Neural cell (in vitro differentiated cells): ENCODE results near the gene GABBR2. TPM values are rescaled to one million over a fixed set of nuclear protein-coding genes. Genes with fewer than 3 reads are reported as not detected.

Experiments
- H2AFZ ChIP-seq: fragments of 200-600, 300-800 bp; sonication (generic), shearing (Covaris generic); 2 replicates; pipeline ENCODE4 v1.6.0; 2014; ENCODE audit warnings: low read depth, mild to moderate bottlenecking, antibody characterized with exemption, low read length, moderate library complexity
- H3F3A ChIP-seq: fragments of 200-600 bp; shearing (Covaris generic); 2 replicates; pipeline ENCODE4 v1.6.1; 2016; ENCODE audit warnings: mild to moderate bottlenecking, moderate library complexity, mixed read lengths, antibody characterized with exemption, low read length; ENCODE audit not compliant: insufficient read depth, poor library complexity, severe bottlenecking
- H3K27ac ChIP-seq: fragments of 200-600, 300-800 bp; sonication (generic), shearing (Covaris generic); 2 replicates; pipeline ENCODE4 v1.5.1; 2014; ENCODE audit warnings: mild to moderate bottlenecking, low read length, moderate library complexity
- H3K27me3 ChIP-seq: fragments of 300-800, 200-600 bp; sonication (generic), shearing (Covaris generic); 2 replicates; pipeline ENCODE4 v1.6.0; 2014; ENCODE audit warnings: mild to moderate bottlenecking, low read depth, low read length, moderate library complexity; ENCODE audit not compliant: insufficient read depth
- H3K36me3 ChIP-seq: fragments of 300-800, 200-600 bp; sonication (generic), shearing (Covaris generic); 2 replicates; pipeline ENCODE4 v1.5.1; 2014; ENCODE audit warnings: mild to moderate bottlenecking, antibody characterized with exemption, low read length, moderate library complexity; ENCODE audit not compliant: insufficient read depth
- H3K4me2 ChIP-seq: fragments of 300-800, 200-600 bp; sonication (generic), shearing (Covaris generic); 2 replicates; pipeline ENCODE4 v1.6.0; 2014; ENCODE audit warnings: mild to moderate bottlenecking, low read length
- H3K4me3 ChIP-seq: fragments of 300-800, 200-600 bp; sonication (generic), shearing (Covaris generic); 2 replicates; pipeline ENCODE4 v1.5.1; 2014; ENCODE audit warnings: mild to moderate bottlenecking, low read length, moderate library complexity
- H3K79me2 ChIP-seq: fragments of 200-600 bp; shearing (Covaris generic); replicated peaks from 2 replicates; pipeline ENCODE4 v1.6.0; 2014; ENCODE audit warnings: mild to moderate bottlenecking, low read length, moderate library complexity; ENCODE audit not compliant: insufficient read depth
- H3K9ac ChIP-seq: fragments of 300-800, 200-600 bp; sonication (generic), shearing (Covaris generic); 2 replicates; pipeline ENCODE4 v1.6.1; 2016; ENCODE audit warnings: mild to moderate bottlenecking, low read length, mixed read lengths
- H3K9me2 ChIP-seq: fragments of 200-600 bp; shearing (Covaris generic); 2 replicates; pipeline ENCODE4 v1.6.1; 2016; ENCODE audit warnings: mild to moderate bottlenecking, low read length, mixed read lengths; ENCODE audit not compliant: insufficient read depth
- H3K9me3 ChIP-seq: fragments of 200-600, 300-800 bp; sonication (generic), shearing (Covaris generic); 2 replicates; pipeline ENCODE4 v1.6.1; 2016; ENCODE audit warnings: mild to moderate bottlenecking, mixed run types, low read length, moderate library complexity, mixed read lengths
- H4K20me1 ChIP-seq: fragments of 200-600 bp; shearing (Covaris generic); 2 replicates; pipeline ENCODE4 v1.6.1; 2016; ENCODE audit warnings: mild to moderate bottlenecking, mixed run types; ENCODE audit not compliant: insufficient read depth
- EP300 ChIP-seq: fragments of 450-650 bp; conservative IDR thresholded peaks from 2 replicates; pipeline ENCODE4 v1.6.1; 2014; ENCODE audit warnings: antibody characterized with exemption, mild to moderate bottlenecking, moderate library complexity; ENCODE audit not compliant: poor library complexity, severe bottlenecking
- EZH2 ChIP-seq: fragments of 200-600, 300-800 bp; shearing (Covaris generic), sonication (generic); IDR thresholded peaks from 2 replicates; pipeline ENCODE4 v1.6.1; 2014; ENCODE audit warnings: antibody characterized with exemption, low read length, borderline replicate concordance, mild to moderate bottlenecking; ENCODE audit not compliant: insufficient read depth, poor library complexity, severe bottlenecking
- MXI1 ChIP-seq: fragments of 450-650 bp; conservative IDR thresholded peaks from 2 replicates; pipeline ENCODE4 v1.6.1; 2014; ENCODE audit warnings: antibody characterized with exemption, mild to moderate bottlenecking; ENCODE audit not compliant: poor library complexity, severe bottlenecking
- POLR2AphosphoS5 ChIP-seq: IDR thresholded peaks from 2 replicates; pipeline ENCODE4 v1.6.1; 2012
- RAD21 ChIP-seq: fragments of 450-650 bp; conservative IDR thresholded peaks from 2 replicates; pipeline ENCODE4 v1.6.1; 2014; ENCODE audit warnings: antibody characterized with exemption, mild to moderate bottlenecking, moderate library complexity
- REST ChIP-seq: IDR thresholded peaks from 2 replicates; pipeline ENCODE4 v1.6.1; 2012; ENCODE audit warnings: borderline replicate concordance
- SMC3 ChIP-seq: fragments of 450-650 bp; conservative IDR thresholded peaks from 2 replicates; pipeline ENCODE4 v1.6.1; 2014; ENCODE audit warnings: antibody characterized with exemption, mild to moderate bottlenecking, moderate library complexity; ENCODE audit not compliant: poor library complexity
- TAF1 ChIP-seq: IDR thresholded peaks from 2 replicates; pipeline ENCODE4 v1.6.1; 2012; ENCODE audit warnings: low read depth
- polyA plus RNA-seq: library from polyadenylated mRNA; depleted of rRNA; stranded (reverse); fragments of >200 nt; gene quantifications from 2 replicates; pipeline ENCODE4 v1.2.3, GENCODE V29; 2014
- TF ChIP-seq, protein P1 (sequence below): fragments of 450-650 bp; IDR thresholded peaks from 2 replicates; pipeline ENCODE4 v1.5.1; 2014; ENCODE audit warnings: antibody characterized with exemption, mild to moderate bottlenecking, moderate library complexity; ENCODE audit not compliant: poor library complexity, severe bottlenecking

Gene GABBR2
- polyA plus RNA-seq, 1 donor from 2014 or later, result 7.1 TPM

DNA sequence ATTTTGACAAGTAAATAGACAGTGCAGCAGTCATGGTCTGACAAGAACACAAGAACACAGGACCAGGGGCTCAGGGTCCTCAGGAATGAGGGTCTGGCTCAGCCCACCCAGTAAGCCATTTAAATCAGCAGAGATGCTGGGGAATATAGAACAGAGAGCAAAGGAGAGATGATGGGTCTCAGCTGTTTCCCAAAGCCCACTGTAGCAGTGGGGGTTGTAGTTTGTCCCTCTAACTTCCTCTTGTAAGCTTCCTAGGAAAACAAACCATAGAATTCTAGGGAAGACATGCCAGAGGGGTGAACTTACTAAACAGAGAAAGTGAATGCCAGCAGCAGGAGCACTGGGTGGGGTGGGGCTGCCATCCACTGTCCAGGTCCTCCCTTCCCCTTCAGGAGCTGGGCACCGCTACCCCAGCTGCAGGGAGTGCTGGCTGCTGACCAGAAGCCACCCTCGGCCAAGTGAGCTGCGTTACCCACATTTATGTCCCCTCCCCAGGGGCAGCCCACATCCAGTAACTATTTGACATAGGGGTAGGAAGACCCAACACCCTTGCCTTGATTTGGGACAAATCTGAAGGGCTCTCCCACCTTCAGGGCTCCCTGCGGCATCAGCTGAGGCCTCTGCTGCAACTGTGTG lies 41.6 kb downstream of the GABBR2 start:
- Histone ChIP-seq H3F3A (no peaks in the 10 kb centered on the region), H4K20me1 (no peaks in the 10 kb centered on the region), H3K79me2 (no peaks in the 10 kb centered on the region), H3K9ac (no peak overlapping the region), H3K27me3 (no peaks in the 10 kb centered on the region), H3K36me3 (no peaks in the 10 kb centered on the region), H3K27ac (no peak overlapping the region), H2AFZ (no peak overlapping the region), H3K4me3 (no peak overlapping the region), H3K4me2 (no peak overlapping the region), H3K9me3 (no peaks in the 10 kb centered on the region), H3K9me2 (no peaks in the 10 kb centered on the region)
- TF ChIP-seq EZH2 (no peak), REST (no peak), RAD21 (no peak), TAF1 (no peak), POLR2AphosphoS5 (no peak), EP300 (no peak), MXI1 (no peak), SMC3 (no peak)
- TF ChIP-seq, protein P1, sequence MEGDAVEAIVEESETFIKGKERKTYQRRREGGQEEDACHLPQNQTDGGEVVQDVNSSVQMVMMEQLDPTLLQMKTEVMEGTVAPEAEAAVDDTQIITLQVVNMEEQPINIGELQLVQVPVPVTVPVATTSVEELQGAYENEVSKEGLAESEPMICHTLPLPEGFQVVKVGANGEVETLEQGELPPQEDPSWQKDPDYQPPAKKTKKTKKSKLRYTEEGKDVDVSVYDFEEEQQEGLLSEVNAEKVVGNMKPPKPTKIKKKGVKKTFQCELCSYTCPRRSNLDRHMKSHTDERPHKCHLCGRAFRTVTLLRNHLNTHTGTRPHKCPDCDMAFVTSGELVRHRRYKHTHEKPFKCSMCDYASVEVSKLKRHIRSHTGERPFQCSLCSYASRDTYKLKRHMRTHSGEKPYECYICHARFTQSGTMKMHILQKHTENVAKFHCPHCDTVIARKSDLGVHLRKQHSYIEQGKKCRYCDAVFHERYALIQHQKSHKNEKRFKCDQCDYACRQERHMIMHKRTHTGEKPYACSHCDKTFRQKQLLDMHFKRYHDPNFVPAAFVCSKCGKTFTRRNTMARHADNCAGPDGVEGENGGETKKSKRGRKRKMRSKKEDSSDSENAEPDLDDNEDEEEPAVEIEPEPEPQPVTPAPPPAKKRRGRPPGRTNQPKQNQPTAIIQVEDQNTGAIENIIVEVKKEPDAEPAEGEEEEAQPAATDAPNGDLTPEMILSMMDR, result no peak

- H3K27ac ChIP-seq, result no peak overlapping the region
- no peaks in the 10 kb centered on the region for H3K9me2 ChIP-seq
- no peaks in the 10 kb centered on the region for H3F3A ChIP-seq
- no peak overlapping the region for H2AFZ ChIP-seq
- H4K20me1 ChIP-seq, result no peaks in the 10 kb centered on the region
- no peak overlapping the region for H3K9ac ChIP-seq
- no peak overlapping the region for H3K4me2 ChIP-seq
- H3K36me3 ChIP-seq, result no peaks in the 10 kb centered on the region
- TF ChIP-seq SMC3 (no peak), RAD21 (no peak), POLR2AphosphoS5 (no peak), REST (no peak), EZH2 (no peak), MXI1 (no peak), EP300 (no peak), TAF1 (no peak)
- TF ChIP-seq, protein P1, result no peak
- no peaks in the 10 kb centered on the region for H3K9me3 ChIP-seq
- no peaks in the 10 kb centered on the region for H3K27me3 ChIP-seq
- H3K4me3 ChIP-seq, result no peak overlapping the region
- H3K79me2 ChIP-seq, result no peaks in the 10 kb centered on the region
These were observed 43.2 kb downstream of the GABBR2 start for GRCh38 chr9:98665501-98665900.
